Endothelial cell of umbilical vein (primary cell): ENCODE data around the gene ARF1.

Experiments
- EZH2 ChIP-seq: IDR thresholded peaks from 2 replicates; pipeline ENCODE4 v1.6.1; 2012; ENCODE audit warnings: borderline replicate concordance, low read depth, mild to moderate bottlenecking, moderate library complexity, low read length, inconsistent platforms; ENCODE audit not compliant: severe bottlenecking
- JUN ChIP-seq: IDR thresholded peaks from 2 replicates; pipeline ENCODE4 v1.6.1; 2011; ENCODE audit warnings: borderline replicate concordance, low read depth; ENCODE audit not compliant: insufficient read length, insufficient read depth
- MYC ChIP-seq: IDR thresholded peaks from one replicate; pipeline ENCODE4 v1.6.1; 2011; ENCODE audit warnings: mild to moderate bottlenecking, low read depth, low read length
- POLR2A ChIP-seq: IDR thresholded peaks from 2 replicates; pipeline ENCODE4 v1.6.1; 2012; ENCODE audit warnings: low read depth, mild to moderate bottlenecking, control low read depth, low read length
- POLR2AphosphoS5 ChIP-seq: IDR thresholded peaks from 2 replicates; pipeline ENCODE4 v1.6.1; 2012; ENCODE audit warnings: low read depth, mild to moderate bottlenecking, control low read depth, low read length, moderate library complexity; ENCODE audit not compliant: insufficient read depth
- TF ChIP-seq, protein P1 (sequence below), 2 donors: IDR thresholded peaks; 1 replicate in 1 of 2; 2 replicates in 1 of 2; pipeline ENCODE4 v1.5.1; 2011; ENCODE audit warnings: low read length in 2 of 2, mild to moderate bottlenecking in 2 of 2, moderate library complexity in 2 of 2, control low read depth in 1 of 2, inconsistent platforms in 1 of 2, low read depth in 1 of 2; ENCODE audit not compliant: insufficient read depth in 1 of 2; ENCODE audit errors: extremely low read depth in 1 of 2

DNA sequence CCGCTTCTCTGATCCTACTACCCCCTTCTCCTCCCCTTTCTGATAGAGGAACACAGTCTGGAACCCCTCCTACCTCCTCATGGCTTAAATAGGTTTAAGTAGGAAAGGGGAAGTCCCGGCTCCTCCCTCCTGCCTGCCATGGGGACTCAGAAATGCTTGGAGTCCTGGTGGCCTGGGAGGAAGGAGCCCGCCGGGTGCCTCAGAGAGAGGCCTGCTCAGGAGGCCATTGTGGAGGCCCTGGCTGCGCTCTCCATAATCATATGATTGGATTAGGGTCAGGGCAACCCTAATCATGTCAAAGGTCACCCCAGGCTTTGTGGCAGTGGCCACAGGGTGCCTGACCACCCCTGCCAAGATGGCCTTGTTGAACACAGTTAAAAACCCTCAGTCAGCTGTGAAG lies 46.7 kb upstream of the ARF1 start:
- TF ChIP-seq JUN (no peak), POLR2A (no peak), MYC (no peak), POLR2AphosphoS5 (no peak), EZH2 (no peak)
- TF ChIP-seq, protein P1, sequence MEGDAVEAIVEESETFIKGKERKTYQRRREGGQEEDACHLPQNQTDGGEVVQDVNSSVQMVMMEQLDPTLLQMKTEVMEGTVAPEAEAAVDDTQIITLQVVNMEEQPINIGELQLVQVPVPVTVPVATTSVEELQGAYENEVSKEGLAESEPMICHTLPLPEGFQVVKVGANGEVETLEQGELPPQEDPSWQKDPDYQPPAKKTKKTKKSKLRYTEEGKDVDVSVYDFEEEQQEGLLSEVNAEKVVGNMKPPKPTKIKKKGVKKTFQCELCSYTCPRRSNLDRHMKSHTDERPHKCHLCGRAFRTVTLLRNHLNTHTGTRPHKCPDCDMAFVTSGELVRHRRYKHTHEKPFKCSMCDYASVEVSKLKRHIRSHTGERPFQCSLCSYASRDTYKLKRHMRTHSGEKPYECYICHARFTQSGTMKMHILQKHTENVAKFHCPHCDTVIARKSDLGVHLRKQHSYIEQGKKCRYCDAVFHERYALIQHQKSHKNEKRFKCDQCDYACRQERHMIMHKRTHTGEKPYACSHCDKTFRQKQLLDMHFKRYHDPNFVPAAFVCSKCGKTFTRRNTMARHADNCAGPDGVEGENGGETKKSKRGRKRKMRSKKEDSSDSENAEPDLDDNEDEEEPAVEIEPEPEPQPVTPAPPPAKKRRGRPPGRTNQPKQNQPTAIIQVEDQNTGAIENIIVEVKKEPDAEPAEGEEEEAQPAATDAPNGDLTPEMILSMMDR (IDR thresholded peaks at IDR 0.05; ENCODE audit: extremely low read depth in 1 of 2, insufficient read depth in 1 of 2, low read depth in 1 of 2, low read length in 2 of 2): no peak
